ENCODE data around the gene TMPRSS4.

DNA sequence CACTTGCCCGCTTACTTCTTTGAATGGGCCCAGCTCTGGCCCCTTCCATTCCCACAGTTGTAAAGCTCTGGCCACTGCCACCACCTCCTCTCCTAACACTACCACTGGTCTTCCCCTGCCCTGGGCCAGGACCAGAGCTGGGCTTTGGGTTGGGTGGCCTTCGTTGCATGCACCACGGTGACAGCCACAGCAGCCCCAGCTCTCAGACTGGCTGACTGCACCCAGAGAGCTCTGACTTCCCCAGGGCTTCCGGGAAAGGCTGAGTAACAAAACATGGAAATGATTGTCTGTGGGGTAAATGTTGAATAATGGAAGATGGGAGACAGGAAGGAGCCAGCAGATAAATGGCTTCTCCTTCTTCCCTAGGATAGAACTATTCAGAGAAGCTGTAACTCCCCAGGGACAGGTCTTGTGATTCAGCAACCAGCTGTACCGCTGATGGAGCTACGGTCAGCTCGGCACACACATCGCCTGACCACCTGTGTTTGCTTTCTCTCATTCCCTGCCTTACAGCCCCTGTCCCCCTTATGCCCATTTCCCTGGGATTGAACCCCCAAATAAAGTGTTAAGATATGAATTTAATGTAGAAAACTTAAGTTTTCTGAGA is 48.2 kb downstream of the TMPRSS4 start:
- no peak for TF ChIP-seq POLR2A (IDR thresholded peaks at IDR 0.05)
- TF ChIP-seq CTCF (IDR thresholded peaks at IDR 0.05), result no peak

All from breast epithelium (tissue), 3 donors.